ENCODE results near the gene KPNB1.

The KPNB1 gene

GRCh38 chr17:47698749-47699535 is 49.2 kb downstream of the KPNB1 start:
- no peaks in the 10 kb centered on the region for H4K20me1 ChIP-seq (ENCODE audit: insufficient read depth)
- no peaks in the 10 kb centered on the region for H3K36me3 ChIP-seq (ENCODE audit: insufficient read depth)
- H3K27ac ChIP-seq: no peak overlapping the region
- no peak overlapping the region for H3K9ac ChIP-seq
- H3K4me2 ChIP-seq: no peak overlapping the region
- no peak overlapping the region for H2AFZ ChIP-seq (ENCODE audit: low read depth)
- H3K79me2 ChIP-seq (ENCODE audit: insufficient read depth, low read depth): no peaks in the 10 kb centered on the region
- H3K27me3 ChIP-seq (ENCODE audit: insufficient read depth, low read depth): no peaks in the 10 kb centered on the region
- H3K4me3 ChIP-seq (IDR thresholded peaks at IDR 0.05; ENCODE audit: insufficient read depth, low read depth, low read length): no peak overlapping the region
- TF ChIP-seq CTCF (conservative IDR thresholded peaks at IDR 0.05; ENCODE audit: low read depth, low read length): peak; percentile 99
- peaks cover 8% of the 10 kb centered on the region for H3K4me1 ChIP-seq (ENCODE audit: low read depth, poor library complexity, severe bottlenecking)

GRCh38 chr17:47699536-47699840 is 49.8 kb downstream of the KPNB1 start:
- H3K4me2 ChIP-seq: no peak overlapping the region
- no peaks in the 10 kb centered on the region for H3K36me3 ChIP-seq (ENCODE audit: insufficient read depth)
- H3K79me2 ChIP-seq (ENCODE audit: insufficient read depth, low read depth): no peaks in the 10 kb centered on the region
- H2AFZ ChIP-seq (ENCODE audit: low read depth): no peak overlapping the region
- TF ChIP-seq CTCF (conservative IDR thresholded peaks at IDR 0.05; ENCODE audit: low read depth, low read length): no peak
- H3K4me1 ChIP-seq (ENCODE audit: low read depth, poor library complexity, severe bottlenecking): peaks cover 8% of the 10 kb centered on the region
- H4K20me1 ChIP-seq (ENCODE audit: insufficient read depth): no peaks in the 10 kb centered on the region
- H3K27me3 ChIP-seq (ENCODE audit: insufficient read depth, low read depth): no peaks in the 10 kb centered on the region
- H3K27ac ChIP-seq: no peak overlapping the region
- H3K4me3 ChIP-seq (IDR thresholded peaks at IDR 0.05; ENCODE audit: insufficient read depth, low read depth, low read length): no peak overlapping the region
- no peak overlapping the region for H3K9ac ChIP-seq

GRCh38 chr17:47700471-47701449 is 51.0 kb downstream of the KPNB1 start:
- Histone ChIP-seq H3K36me3 (ENCODE audit: insufficient read depth) (no peaks in the 10 kb centered on the region), H3K9ac (no peak overlapping the region), H2AFZ (ENCODE audit: low read depth) (no peak overlapping the region), H3K4me2 (no peak overlapping the region), H3K4me1 (ENCODE audit: low read depth, poor library complexity, severe bottlenecking) (peaks cover 12% of the 10 kb centered on the region), H3K79me2 (ENCODE audit: insufficient read depth, low read depth) (no peaks in the 10 kb centered on the region), H3K27ac (no peak overlapping the region), H4K20me1 (ENCODE audit: insufficient read depth) (no peaks in the 10 kb centered on the region), H3K27me3 (ENCODE audit: insufficient read depth, low read depth) (no peaks in the 10 kb centered on the region), H3K4me3 (IDR thresholded peaks at IDR 0.05; ENCODE audit: insufficient read depth, low read depth, low read length) (no peak overlapping the region)
- TF ChIP-seq CTCF (conservative IDR thresholded peaks at IDR 0.05; ENCODE audit: low read depth, low read length): no peak

- H3K4me3 ChIP-seq (IDR thresholded peaks at IDR 0.05; ENCODE audit: insufficient read depth, low read depth, low read length): no peak overlapping the region
- H4K20me1 ChIP-seq (ENCODE audit: insufficient read depth): no peaks in the 10 kb centered on the region
- no peak overlapping the region for H3K27ac ChIP-seq
- TF ChIP-seq CTCF (conservative IDR thresholded peaks at IDR 0.05; ENCODE audit: low read depth, low read length): no peak
- H3K4me1 ChIP-seq (ENCODE audit: low read depth, poor library complexity, severe bottlenecking): peaks cover 21% of the 10 kb centered on the region
- H2AFZ ChIP-seq (ENCODE audit: low read depth): no peak overlapping the region
- H3K4me2 ChIP-seq: no peak overlapping the region
- H3K79me2 ChIP-seq (ENCODE audit: insufficient read depth, low read depth): no peaks in the 10 kb centered on the region
- H3K36me3 ChIP-seq (ENCODE audit: insufficient read depth): no peaks in the 10 kb centered on the region
- no peak overlapping the region for H3K9ac ChIP-seq
- H3K27me3 ChIP-seq (ENCODE audit: insufficient read depth, low read depth): no peaks in the 10 kb centered on the region
Observed at GRCh38 chr17:47701608-47702007, 51.9 kb downstream of the KPNB1 start.

Measured in KMS-11 (cell line).